T1000 (cell line): ENCODE data around the gene PFN3.
A peak's percentile ranks its signal among the peaks of the same experiment; 100 is the strongest.

ENCODE experiments used
- DNase-seq: peaks from one replicate; lab custom pipeline; 2025; ENCODE audit warnings: mixed read lengths; lab: John Stamatoyannopoulos, UW

Gene PFN3

GRCh38 chr5:177437623-177438022, 37.2 kb upstream of the PFN3 start:
- no peak for DNase-seq

GRCh38 chr5:177435847-177436536, 35.5 kb upstream of the PFN3 start:
- DNase-seq = no peak

- no peak for DNase-seq
Observed at GRCh38 chr5:177434942-177435738, 34.7 kb upstream of the PFN3 start.

GRCh38 chr5:177434437-177434836, 34.0 kb upstream of the PFN3 start:
- DNase-seq = no peak

GRCh38 chr5:177433658-177434217, 33.3 kb upstream of the PFN3 start:
- DNase-seq = no peak

GRCh38 chr5:177432839-177433657, 32.6 kb upstream of the PFN3 start:
- DNase-seq = no peak

GRCh38 chr5:177432143-177432838, 31.8 kb upstream of the PFN3 start:
- no peak for DNase-seq

- no peak for DNase-seq
Observed at GRCh38 chr5:177431317-177432142, 31.1 kb upstream of the PFN3 start.

- DNase-seq = no peak
Observed at GRCh38 chr5:177430972-177431316, 30.5 kb upstream of the PFN3 start.

GRCh38 chr5:177430140-177430951, 29.9 kb upstream of the PFN3 start:
- no peak for DNase-seq

- DNase-seq = no peak
Observed at GRCh38 chr5:177429248-177430040, 29.0 kb upstream of the PFN3 start.

- no peak for DNase-seq
Observed at GRCh38 chr5:177428574-177429217, 28.2 kb upstream of the PFN3 start.

- no peak for DNase-seq
Observed at GRCh38 chr5:177427919-177428573, 27.6 kb upstream of the PFN3 start.

GRCh38 chr5:177427211-177427822, 26.9 kb upstream of the PFN3 start:
- no peak for DNase-seq

- no peak for DNase-seq
Observed at GRCh38 chr5:177426566-177427210, 26.2 kb upstream of the PFN3 start, which contains the start of gene GRK6. Gene GRK6, plus strand, starts transcription at chr5:177426676. Its CDS starts 170 bp downstream, at chr5:177426846.

- peak; percentile 99 for DNase-seq
Observed at GRCh38 chr5:177425801-177426565, 25.5 kb upstream of the PFN3 start.
